GM19351 (cell line): ENCODE data around the gene GABARAP.

Experiments used
- ATAC-seq: cut with Tn5 transposase; IDR thresholded peaks from one replicate; pipeline ENCODE4 v1.9.1; 2021; ENCODE audit warnings: mild to moderate bottlenecking, moderate library complexity; ENCODE audit not compliant: unreplicated experiment

The GABARAP gene

GRCh38 chr17:7223375-7223774, 18.9 kb downstream of the GABARAP start:
- no peak for ATAC-seq

- ATAC-seq: no peak
Observed at GRCh38 chr17:7222972-7223292, 19.3 kb downstream of the GABARAP start.

- no peak for ATAC-seq
Observed at GRCh38 chr17:7222093-7222971, 19.9 kb downstream of the GABARAP start.

- no peak for ATAC-seq
Observed at GRCh38 chr17:7221278-7222092, 20.8 kb downstream of the GABARAP start.

GRCh38 chr17:7220593-7221277, 21.5 kb downstream of the GABARAP start:
- ATAC-seq: no peak

- peak; percentile 55 for ATAC-seq
Observed at GRCh38 chr17:7219812-7220592, 22.2 kb downstream of the GABARAP start, which contains the start of the genes ACADVL and DLG4. Gene ACADVL (plus strand): TSS chr17:7219938. CDS start chr17:7219985, 47 bp downstream. Gene DLG4 (minus strand): TSS chr17:7219836.

- ATAC-seq: no peak
Observed at GRCh38 chr17:7219229-7219811, 22.9 kb downstream of the GABARAP start.

GRCh38 chr17:7218758-7219157, 23.5 kb downstream of the GABARAP start:
- no peak for ATAC-seq

- ATAC-seq: no peak
Observed at GRCh38 chr17:7218166-7218565, 24.1 kb downstream of the GABARAP start.

GRCh38 chr17:7217113-7217987, 24.9 kb downstream of the GABARAP start:
- no peak for ATAC-seq

GRCh38 chr17:7216242-7217112, 25.8 kb downstream of the GABARAP start:
- ATAC-seq: no peak

GRCh38 chr17:7215652-7216180, 26.5 kb downstream of the GABARAP start:
- no peak for ATAC-seq

GRCh38 chr17:7215136-7215638, 27.1 kb downstream of the GABARAP start:
- ATAC-seq: no peak

- peak; percentile 65 for ATAC-seq
Observed at GRCh38 chr17:7214300-7215135, 27.7 kb downstream of the GABARAP start.

- no peak for ATAC-seq
Observed at GRCh38 chr17:7213895-7214299, 28.4 kb downstream of the GABARAP start.

- ATAC-seq: no peak
Observed at GRCh38 chr17:7211491-7212273, 30.6 kb downstream of the GABARAP start.
